ENCODE data around the gene WDR88. TPM values are rescaled to one million over a fixed set of nuclear protein-coding genes. Genes with fewer than 3 reads are reported as not detected.

The WDR88 gene
- total RNA-seq, 1 donor from 2014 or later: not detected

- H3K4me1 Mint-ChIP-seq: no peaks in the 10 kb centered on the region
- DNase-seq (ENCODE audit: low read depth, low spot score): no peak
Measured at GRCh38 chr19:33205531-33206260, 73.8 kb downstream of the WDR88 start.

GRCh38 chr19:33206261-33207039, 74.5 kb downstream of the WDR88 start:
- H3K4me1 Mint-ChIP-seq: no peaks in the 10 kb centered on the region
- TF ChIP-seq CTCF (conservative IDR thresholded peaks at IDR 0.05): no peak
- no peak for DNase-seq (ENCODE audit: low read depth, low spot score)
- H3K4me3 Mint-ChIP-seq: no peak overlapping the region
- H3K36me3 Mint-ChIP-seq (ENCODE audit: low read depth): peaks cover 5% of the 10 kb centered on the region
- no peak overlapping the region for H3K27ac Mint-ChIP-seq (ENCODE audit: unreplicated experiment)
- H3K27me3 Mint-ChIP-seq (ENCODE audit: low read depth): no peaks in the 10 kb centered on the region
- H3K9me3 Mint-ChIP-seq: no peaks in the 10 kb centered on the region

More at GRCh38 chr19:33205531-33206260, 73.8 kb downstream of the WDR88 start:
- Mint-ChIP-seq H3K27ac (ENCODE audit: unreplicated experiment) (no peak overlapping the region), H3K27me3 (ENCODE audit: low read depth) (no peaks in the 10 kb centered on the region), H3K9me3 (no peaks in the 10 kb centered on the region), H3K4me3 (no peak overlapping the region), H3K36me3 (ENCODE audit: low read depth) (peaks cover 5% of the 10 kb centered on the region)
- no peak for TF ChIP-seq CTCF (conservative IDR thresholded peaks at IDR 0.05)

GRCh38 chr19:33207040-33207620, 75.2 kb downstream of the WDR88 start:
- Mint-ChIP-seq H3K4me1 (no peaks in the 10 kb centered on the region), H3K4me3 (no peak overlapping the region), H3K9me3 (no peaks in the 10 kb centered on the region), H3K27ac (ENCODE audit: unreplicated experiment) (no peak overlapping the region), H3K36me3 (ENCODE audit: low read depth) (peaks cover 5% of the 10 kb centered on the region), H3K27me3 (ENCODE audit: low read depth) (no peaks in the 10 kb centered on the region)
- TF ChIP-seq CTCF (conservative IDR thresholded peaks at IDR 0.05): no peak
- no peak for DNase-seq (ENCODE audit: low read depth, low spot score)

- no peaks in the 10 kb centered on the region for H3K9me3 Mint-ChIP-seq
- H3K27me3 Mint-ChIP-seq (ENCODE audit: low read depth): no peaks in the 10 kb centered on the region
- H3K4me1 Mint-ChIP-seq: no peaks in the 10 kb centered on the region
- H3K36me3 Mint-ChIP-seq (ENCODE audit: low read depth): peaks cover 4% of the 10 kb centered on the region
- DNase-seq (ENCODE audit: low read depth, low spot score): no peak
- TF ChIP-seq CTCF (conservative IDR thresholded peaks at IDR 0.05): no peak
- H3K4me3 Mint-ChIP-seq: no peak overlapping the region
- no peak overlapping the region for H3K27ac Mint-ChIP-seq (ENCODE audit: unreplicated experiment)
Measured at GRCh38 chr19:33207903-33208302, 76.0 kb downstream of the WDR88 start.

- no peaks in the 10 kb centered on the region for H3K27me3 Mint-ChIP-seq (ENCODE audit: low read depth)
- H3K9me3 Mint-ChIP-seq: no peaks in the 10 kb centered on the region
- no peaks in the 10 kb centered on the region for H3K36me3 Mint-ChIP-seq (ENCODE audit: low read depth)
- H3K4me3 Mint-ChIP-seq: no peak overlapping the region
- H3K4me1 Mint-ChIP-seq: no peaks in the 10 kb centered on the region
- no peak for TF ChIP-seq CTCF (conservative IDR thresholded peaks at IDR 0.05)
- no peak for DNase-seq (ENCODE audit: low read depth, low spot score)
- H3K27ac Mint-ChIP-seq (ENCODE audit: unreplicated experiment): no peak overlapping the region
Measured at GRCh38 chr19:33208371-33208895, 76.5 kb downstream of the WDR88 start.

Measured in neural crest cell (in vitro differentiated cells).